Activated CD4-positive, alpha-beta T cell treated with anti-CD3 and anti-CD28 coated beads for 36 hours (primary cell): ENCODE measurements around the gene TIAM2. TPM values are rescaled to one million over a fixed set of nuclear protein-coding genes. Genes with fewer than 3 reads are reported as not detected.

Source experiments
- ATAC-seq: fragments of 200-7000 bp; cut with Tn5 transposase; one replicate; pipeline ENCODE4 v1.10.0; 2021; ENCODE audit warnings: mild to moderate bottlenecking, moderate library complexity
- CTCF ChIA-PET: fragments of 350-600 bp; sonication (Branson Sonifier 250); formaldehyde crosslinking; loops from one replicate; lab custom pipeline; 2021; ENCODE audit warnings: antibody characterized with exemption; lab: Charles Lee
- POLR2A ChIA-PET: fragments of 350-600 bp; sonication (Branson Sonifier 250); formaldehyde crosslinking; loops from one replicate; lab custom pipeline; 2021; ENCODE audit warnings: antibody characterized with exemption, inconsistent platforms; lab: Charles Lee
- DNase-seq: peaks from one replicate; pipeline ENCODE4 v3.0.0-alpha.2; 2020
- H3K27ac Mint-ChIP-seq: one replicate; pipeline ENCODE4 v1.8.0; 2021; ENCODE audit warnings: mixed read lengths
- H3K27me3 Mint-ChIP-seq: one replicate; pipeline ENCODE4 v1.8.0; 2021; ENCODE audit warnings: mixed read lengths
- H3K36me3 Mint-ChIP-seq: one replicate; pipeline ENCODE4 v1.8.0; 2021; ENCODE audit warnings: low read depth, mixed read lengths
- H3K4me1 Mint-ChIP-seq: one replicate; pipeline ENCODE4 v1.8.0; 2021; ENCODE audit warnings: mixed read lengths
- H3K4me3 Mint-ChIP-seq: one replicate; pipeline ENCODE4 v1.8.0; 2021; ENCODE audit warnings: mild to moderate bottlenecking, moderate library complexity, mixed read lengths
- H3K9me3 Mint-ChIP-seq: one replicate; pipeline ENCODE4 v1.8.0; 2021; ENCODE audit warnings: low read depth, mixed read lengths
- intact Hi-C, 2 experiments: fragments of 100-400 bp; cut with DNase I in 1 of 2; cut with micrococcal nuclease in 1 of 2; formaldehyde crosslinking; loops; one replicate each; pipeline versions ENCODE4 v1.14.2 to v1.15.1; 2022 to 2024; cut with DNase I, micrococcal nuclease
- total RNA-seq, 2 experiments: library from RNA; stranded (reverse); gene quantifications; one replicate each; pipeline ENCODE4 v1.2.3, GENCODE V29; 2021

TIAM2 gene
- total RNA-seq, 2 experiments from 2014 or later: 10.4 to 12.0 TPM

DNA sequence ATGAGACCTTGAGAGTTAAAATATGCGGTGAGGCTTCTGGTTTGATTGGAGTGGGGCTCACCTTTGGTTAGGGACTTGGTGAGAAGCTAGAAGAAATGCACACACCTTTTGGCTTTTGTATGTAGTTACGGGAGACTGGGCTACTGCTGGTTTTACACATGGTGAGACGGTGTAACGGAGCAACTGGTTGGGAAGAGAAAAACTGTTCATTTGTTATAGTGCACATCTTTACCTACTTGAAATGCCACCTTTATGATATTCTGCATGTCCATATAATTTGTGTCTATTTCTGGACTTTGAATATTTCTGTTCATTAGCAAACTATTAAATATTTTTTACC lies 31.6 kb downstream of the TIAM2 start:
- intact Hi-C loops: no loop called here
- CTCF ChIA-PET: no interaction called here
- H3K4me3 Mint-ChIP-seq: no peak overlapping the region
- POLR2A ChIA-PET: no interaction called here
- peaks cover 6% of the 10 kb centered on the region for H3K4me1 Mint-ChIP-seq
- DNase-seq: no peak
- H3K9me3 Mint-ChIP-seq: no peaks in the 10 kb centered on the region
- no peak overlapping the region for H3K27ac Mint-ChIP-seq
- H3K27me3 Mint-ChIP-seq: no peaks in the 10 kb centered on the region
- no peak for ATAC-seq
- H3K36me3 Mint-ChIP-seq: no peaks in the 10 kb centered on the region

DNA sequence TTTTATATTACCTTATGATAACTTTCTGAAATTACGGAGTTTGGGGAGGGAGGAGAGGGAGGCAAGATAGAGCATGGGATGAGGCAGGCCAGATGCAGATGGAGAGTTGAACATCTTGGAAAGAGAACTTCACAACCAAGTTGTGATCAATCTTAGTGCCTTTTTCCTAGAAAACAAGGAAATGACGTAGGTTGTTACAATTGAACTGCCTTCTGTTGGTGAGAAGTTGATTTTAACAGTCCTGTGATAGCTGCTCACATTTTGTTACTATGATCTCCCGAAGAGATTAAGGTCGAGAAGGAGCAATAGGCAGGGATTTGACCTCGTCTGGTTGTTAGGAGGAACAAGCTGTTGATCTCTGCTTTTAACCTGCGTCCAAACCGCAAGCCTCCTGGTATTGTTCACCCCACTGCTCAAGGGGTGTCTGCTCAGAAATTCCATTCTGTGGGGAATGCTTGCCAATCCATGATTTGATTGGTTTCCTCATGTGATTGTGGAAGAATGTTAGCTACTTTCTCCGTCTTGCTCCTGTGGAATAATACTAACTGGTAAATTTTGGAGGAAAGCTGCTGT lies 35.1 kb downstream of the TIAM2 start:
- CTCF ChIA-PET: interaction anchor here (1.7 kb wide), 1 partner anchor 19 kb away, joined by 6 read pairs; no protein-coding TSS in a partner anchor
- intact Hi-C loops: no loop called here
- H3K27ac Mint-ChIP-seq: no peak overlapping the region

DNA sequence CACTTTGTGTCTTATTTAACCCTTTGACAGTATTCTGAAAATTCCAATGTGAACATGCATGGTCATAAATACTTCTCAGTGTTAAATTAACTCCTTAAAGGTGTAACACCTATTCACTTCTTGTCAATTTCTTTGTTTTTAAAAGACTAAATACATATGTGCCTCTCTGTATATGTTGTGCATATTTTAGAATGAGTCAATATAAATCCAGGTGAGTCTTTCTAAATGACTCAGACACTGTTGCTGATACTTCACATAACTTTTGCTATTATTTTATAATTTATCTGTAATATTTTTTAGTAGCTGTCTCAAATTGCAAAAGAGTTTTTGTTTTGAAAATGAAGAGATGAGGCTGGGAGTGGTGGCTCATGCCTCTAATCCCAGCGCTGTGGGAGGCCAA lies 36.0 kb downstream of the TIAM2 start:
- Mint-ChIP-seq H3K4me3 (no peak overlapping the region), H3K27ac (no peak overlapping the region), H3K27me3 (peaks cover 5% of the 10 kb centered on the region)

More for the DNA sequence above, 35.1 kb downstream of the TIAM2 start:
- peaks cover 6% of the 10 kb centered on the region for H3K4me1 Mint-ChIP-seq
- no peaks in the 10 kb centered on the region for H3K36me3 Mint-ChIP-seq
- ATAC-seq (no peak), DNase-seq (no peak)
- POLR2A ChIA-PET: no interaction called here
- H3K4me3 Mint-ChIP-seq: no peak overlapping the region
- H3K9me3 Mint-ChIP-seq: no peaks in the 10 kb centered on the region
- peaks cover 5% of the 10 kb centered on the region for H3K27me3 Mint-ChIP-seq

DNA sequence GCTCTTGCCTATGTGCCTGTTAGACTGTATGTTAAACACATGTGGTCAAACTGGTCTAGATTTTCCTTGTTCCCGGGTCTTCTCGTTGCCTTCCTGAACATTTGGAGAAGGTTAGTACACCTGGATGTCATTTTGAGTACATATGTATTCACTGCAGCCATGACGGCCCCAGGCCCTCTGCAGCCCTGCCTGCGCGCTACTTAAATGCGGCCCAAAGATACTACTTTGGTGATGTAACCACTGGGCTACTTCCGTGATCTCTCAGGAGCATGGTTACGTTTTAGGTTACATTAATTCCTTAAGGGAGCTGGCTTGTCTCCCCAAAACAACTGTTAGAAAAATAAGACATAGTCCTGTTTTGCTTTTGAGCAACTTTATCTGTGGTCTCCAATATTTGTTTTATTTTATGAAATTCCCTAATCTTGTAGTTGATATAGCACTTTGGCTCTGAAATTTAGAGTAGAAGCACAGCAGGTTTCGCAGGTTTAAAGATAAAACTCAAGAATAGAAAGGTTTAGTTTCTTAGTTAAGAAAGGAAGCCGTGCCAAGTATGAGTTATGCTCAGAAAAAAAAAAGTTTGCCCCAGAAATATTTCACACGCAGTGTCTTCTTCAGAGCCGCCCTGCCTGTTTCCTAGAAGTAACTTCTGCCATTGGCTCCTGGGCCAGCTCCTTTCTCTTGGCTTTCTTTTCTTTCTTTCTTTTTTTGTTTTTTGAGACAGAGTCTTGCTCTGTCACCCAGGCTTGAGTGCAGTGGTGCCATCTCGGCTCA lies 38.1 kb downstream of the TIAM2 start:
- no peaks in the 10 kb centered on the region for H3K36me3 Mint-ChIP-seq
- peaks cover 2% of the 10 kb centered on the region for H3K4me1 Mint-ChIP-seq
- no peak overlapping the region for H3K27ac Mint-ChIP-seq
- ATAC-seq (no peak), DNase-seq (no peak)
- no peaks in the 10 kb centered on the region for H3K9me3 Mint-ChIP-seq
- intact Hi-C loops: no loop called here
- no peak overlapping the region for H3K4me3 Mint-ChIP-seq
- POLR2A ChIA-PET: no interaction called here
- CTCF ChIA-PET: no interaction called here
- H3K27me3 Mint-ChIP-seq: peaks cover 5% of the 10 kb centered on the region

More for the DNA sequence above, 36.0 kb downstream of the TIAM2 start:
- ATAC-seq: no peak
- intact Hi-C loops: no loop called here
- CTCF ChIA-PET: interaction anchor here (1.7 kb wide), 1 partner anchor 20 kb away, joined by 6 read pairs; no protein-coding TSS in a partner anchor
- Mint-ChIP-seq H3K4me1 (peaks cover 6% of the 10 kb centered on the region), H3K9me3 (no peaks in the 10 kb centered on the region), H3K36me3 (no peaks in the 10 kb centered on the region)
- POLR2A ChIA-PET: no interaction called here
- no peak for DNase-seq

DNA sequence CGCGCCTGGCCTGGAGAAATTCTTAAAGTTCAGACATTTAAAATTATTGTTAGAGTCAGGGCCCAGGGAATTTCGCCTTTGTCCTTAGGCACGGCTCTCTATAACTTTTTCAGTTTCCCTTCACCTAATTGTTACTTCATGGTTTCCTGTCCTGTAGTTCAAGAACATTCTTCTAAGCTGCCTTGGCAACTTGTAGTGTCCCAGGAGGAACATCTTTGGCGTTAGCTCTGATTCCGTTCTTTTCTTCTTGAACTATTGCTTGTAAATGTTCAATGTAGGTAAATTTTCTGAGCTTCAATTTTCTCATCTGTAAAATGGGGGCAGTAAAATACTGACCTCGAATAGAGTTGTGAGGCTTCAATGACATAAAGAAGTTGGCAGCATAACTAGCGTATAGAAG lies 41.8 kb downstream of the TIAM2 start:
- Mint-ChIP-seq H3K27me3 (peaks cover 5% of the 10 kb centered on the region), H3K9me3 (no peaks in the 10 kb centered on the region), H3K36me3 (no peaks in the 10 kb centered on the region), H3K4me1 (peaks cover 2% of the 10 kb centered on the region), H3K4me3 (no peak overlapping the region), H3K27ac (no peak overlapping the region)
- ChIA-PET CTCF (interaction anchor here (0.9 to 1.4 kb wide), 2 partner anchors 13 to 351 kb away, joined by 4 to 5 read pairs; no protein-coding TSS in a partner anchor), POLR2A (no interaction called here)
- DNase-seq (no peak), ATAC-seq (no peak)
- intact Hi-C loops: no loop called here

DNA sequence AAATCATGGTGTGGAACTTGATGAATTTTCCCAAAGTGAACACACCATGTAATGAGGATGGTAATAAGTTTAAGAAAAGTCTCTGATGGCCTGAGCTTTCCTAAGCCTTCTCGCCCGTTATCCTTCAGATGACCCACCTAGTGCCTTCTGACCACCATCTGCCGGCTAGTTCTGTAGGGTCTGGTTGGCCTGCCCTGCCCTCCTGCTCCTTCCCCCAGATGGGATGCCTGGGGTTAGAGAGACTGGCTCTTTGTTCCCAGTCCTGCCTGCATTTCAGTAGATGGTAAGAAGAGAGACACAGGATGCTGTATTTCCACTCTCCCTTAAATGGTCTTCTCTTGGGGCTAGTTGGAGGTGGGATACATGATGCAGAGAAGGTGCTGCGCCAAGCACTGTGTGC lies 43.0 kb downstream of the TIAM2 start:
- Mint-ChIP-seq H3K4me3 (no peak overlapping the region), H3K9me3 (no peaks in the 10 kb centered on the region), H3K4me1 (peaks cover 2% of the 10 kb centered on the region), H3K27me3 (peaks cover 2% of the 10 kb centered on the region), H3K36me3 (no peaks in the 10 kb centered on the region), H3K27ac (no peak overlapping the region)
- ChIA-PET POLR2A (no interaction called here), CTCF (no interaction called here)
- DNase-seq (no peak), ATAC-seq (no peak)
- intact Hi-C loops: no loop called here

DNA sequence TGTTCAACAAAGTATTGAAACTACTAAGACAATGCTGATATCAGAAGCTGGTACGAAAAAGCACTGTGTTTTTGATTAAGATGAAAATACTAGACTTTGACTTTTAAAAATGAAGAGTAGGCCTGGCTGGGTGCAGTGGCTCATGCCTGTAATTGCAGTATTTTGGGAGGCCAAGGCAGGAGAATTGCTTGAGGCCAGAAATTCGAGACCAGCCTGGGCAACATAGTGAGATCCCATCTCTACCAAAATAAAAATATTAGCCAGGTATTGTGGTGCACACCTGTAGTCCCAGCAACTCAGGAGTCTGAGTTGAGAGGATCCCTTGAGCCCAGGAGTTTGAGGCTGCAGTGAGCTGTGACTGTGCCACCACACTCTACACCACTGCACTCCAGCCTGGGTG lies 43.4 kb downstream of the TIAM2 start:
- POLR2A ChIA-PET: no interaction called here

DNA sequence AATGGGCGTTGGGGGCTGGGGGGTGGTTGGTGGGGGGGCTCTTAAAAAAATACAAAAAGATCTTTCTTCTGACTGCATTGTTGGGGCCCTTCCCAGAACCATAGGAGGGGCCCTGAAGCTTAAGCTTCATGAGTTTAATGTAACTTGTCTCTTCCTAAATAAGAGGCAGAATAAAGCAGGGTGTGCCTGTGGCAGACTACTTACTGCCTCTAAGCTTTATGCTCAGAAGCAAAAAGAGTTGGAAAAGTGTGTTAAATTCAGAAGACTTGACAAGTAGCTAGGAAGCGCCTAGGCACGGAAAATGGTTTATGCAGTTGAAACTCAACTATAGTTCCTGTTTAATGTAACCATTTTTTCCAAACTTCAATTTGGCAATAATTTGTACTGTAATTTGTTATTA lies 44.5 kb downstream of the TIAM2 start:
- H3K4me3 Mint-ChIP-seq: no peak overlapping the region
- ChIA-PET CTCF (interaction anchor here (2.3 kb wide), 1 partner anchor 11 kb away, joined by 7 read pairs; no protein-coding TSS in a partner anchor), POLR2A (no interaction called here)
- no peak for DNase-seq
- H3K9me3 Mint-ChIP-seq: no peaks in the 10 kb centered on the region
- peaks cover 2% of the 10 kb centered on the region for H3K4me1 Mint-ChIP-seq
- H3K27me3 Mint-ChIP-seq: no peaks in the 10 kb centered on the region
- no peaks in the 10 kb centered on the region for H3K36me3 Mint-ChIP-seq
- no peak for ATAC-seq
- H3K27ac Mint-ChIP-seq: no peak overlapping the region
- intact Hi-C loops: no loop called here

More for the DNA sequence above, 43.4 kb downstream of the TIAM2 start:
- no peak for DNase-seq
- Mint-ChIP-seq H3K36me3 (no peaks in the 10 kb centered on the region), H3K9me3 (no peaks in the 10 kb centered on the region), H3K27me3 (peaks cover 2% of the 10 kb centered on the region), H3K27ac (no peak overlapping the region), H3K4me3 (no peak overlapping the region), H3K4me1 (peaks cover 2% of the 10 kb centered on the region)
- intact Hi-C loops: no loop called here
- no peak for ATAC-seq
- CTCF ChIA-PET: no interaction called here

DNA sequence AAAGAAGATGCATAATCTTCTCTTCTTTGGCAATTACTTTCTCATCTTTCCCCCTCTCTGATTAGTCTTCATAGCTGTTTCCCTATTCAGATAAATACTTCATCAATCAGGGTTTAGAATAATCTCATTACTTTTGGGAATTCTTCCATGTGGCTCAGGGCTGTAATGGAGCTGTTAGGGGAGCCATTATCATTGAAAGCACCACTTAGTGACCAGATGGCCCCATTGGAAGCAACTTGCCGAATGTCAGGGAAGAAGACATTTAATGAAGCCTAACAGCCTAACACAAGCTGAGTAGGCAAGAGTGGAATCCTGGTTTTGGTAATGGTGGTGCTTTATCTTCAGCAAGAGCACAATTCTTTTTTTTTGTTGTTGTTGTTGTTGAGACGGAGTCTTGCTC lies 45.0 kb downstream of the TIAM2 start:
- no peaks in the 10 kb centered on the region for H3K27me3 Mint-ChIP-seq
- no peak overlapping the region for H3K27ac Mint-ChIP-seq
- no peaks in the 10 kb centered on the region for H3K36me3 Mint-ChIP-seq
- H3K4me3 Mint-ChIP-seq: no peak overlapping the region
- intact Hi-C loops: no loop called here
- CTCF ChIA-PET: interaction anchor here (0.9 to 2.3 kb wide), 2 partner anchors 10 to 112 kb away, joined by 4 to 7 read pairs; no protein-coding TSS in a partner anchor
- no peaks in the 10 kb centered on the region for H3K9me3 Mint-ChIP-seq
- POLR2A ChIA-PET: no interaction called here
- peaks cover 3% of the 10 kb centered on the region for H3K4me1 Mint-ChIP-seq
- DNase-seq (no peak), ATAC-seq (no peak)

DNA sequence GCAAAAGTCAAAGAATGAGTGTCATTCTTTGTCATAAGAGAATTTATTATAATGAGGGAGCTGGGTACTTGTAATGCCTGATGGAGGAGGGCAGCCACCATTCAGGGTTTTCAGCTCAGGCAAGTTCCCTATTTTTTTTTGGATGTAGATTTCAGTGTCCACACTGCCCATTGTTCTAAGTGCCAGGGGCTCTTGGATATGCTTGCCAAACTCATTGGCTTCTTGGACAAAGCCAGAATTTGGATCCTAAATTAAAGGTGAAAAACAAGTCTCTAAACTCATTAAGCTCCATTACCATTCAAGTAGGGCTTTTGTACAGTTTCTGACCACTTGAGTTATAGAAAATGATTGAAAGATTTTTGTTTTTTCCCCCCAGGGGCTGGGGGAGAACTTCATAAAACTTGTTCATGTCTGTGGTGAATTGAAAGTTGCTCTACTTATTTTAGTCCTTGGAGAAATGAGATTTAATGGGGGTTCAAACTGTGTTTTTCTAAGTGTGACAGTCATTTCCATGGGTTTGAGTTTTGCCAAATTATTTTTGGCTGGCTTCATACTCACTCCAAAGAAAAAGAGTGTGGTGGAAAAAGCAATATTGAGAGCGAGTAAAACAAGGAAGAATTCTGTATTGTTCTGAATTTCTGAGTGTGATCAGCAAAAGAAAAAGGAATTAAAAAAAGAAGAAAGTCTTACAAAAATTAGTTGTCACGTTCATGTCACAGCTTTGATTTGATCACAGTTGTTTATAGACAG lies 46.0 kb downstream of the TIAM2 start:
- DNase-seq: no peak
- no peak overlapping the region for H3K4me3 Mint-ChIP-seq
- ChIA-PET POLR2A (interaction anchor here (0.6 kb wide), 1 partner anchor 20 kb away, joined by 4 read pairs; no protein-coding TSS in a partner anchor), CTCF (interaction anchor here (0.9 to 2.3 kb wide), 2 partner anchors 9 to 113 kb away, joined by 4 to 7 read pairs; no protein-coding TSS in a partner anchor)
- no peak overlapping the region for H3K27ac Mint-ChIP-seq
- H3K4me1 Mint-ChIP-seq: peaks cover 3% of the 10 kb centered on the region
- H3K9me3 Mint-ChIP-seq: no peaks in the 10 kb centered on the region
- H3K27me3 Mint-ChIP-seq: no peaks in the 10 kb centered on the region
- no peaks in the 10 kb centered on the region for H3K36me3 Mint-ChIP-seq
- ATAC-seq: no peak
- intact Hi-C loops: no loop called here

DNA sequence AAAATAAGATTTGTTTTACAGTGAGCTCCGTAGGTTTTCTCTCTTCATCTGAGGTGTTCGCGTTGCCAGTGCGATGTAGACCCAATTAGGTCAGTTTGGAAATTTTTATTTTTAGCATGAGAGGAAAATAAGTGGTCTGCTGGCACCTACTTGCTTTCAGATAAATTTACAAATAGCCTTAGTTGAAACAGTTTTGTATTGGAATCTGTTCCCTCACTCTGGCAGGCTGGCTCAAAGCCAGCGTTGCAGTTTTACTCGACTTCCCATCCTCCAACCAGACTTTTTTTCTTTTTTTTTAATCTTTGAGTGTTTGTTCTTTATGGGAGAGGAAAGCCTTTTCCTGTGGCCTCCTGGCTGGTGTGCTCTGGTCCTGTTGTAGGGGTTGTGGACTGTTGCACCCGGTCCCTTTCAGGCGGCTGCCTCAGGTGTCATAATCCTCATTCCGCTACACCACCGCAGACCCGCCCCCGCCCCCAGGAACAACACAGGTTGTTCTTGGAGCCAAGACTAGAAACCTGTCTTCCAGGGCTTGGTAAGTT lies 46.7 kb downstream of the TIAM2 start:
- H3K27me3 Mint-ChIP-seq: no peaks in the 10 kb centered on the region
- POLR2A ChIA-PET: no interaction called here
- no peak for ATAC-seq
- intact Hi-C loops: no loop called here
- no peaks in the 10 kb centered on the region for H3K36me3 Mint-ChIP-seq
- H3K4me3 Mint-ChIP-seq: no peak overlapping the region
- CTCF ChIA-PET: interaction anchor here (0.9 to 2.3 kb wide), 2 partner anchors 9 to 114 kb away, joined by 3 to 7 read pairs; no protein-coding TSS in a partner anchor
- peaks cover 3% of the 10 kb centered on the region for H3K4me1 Mint-ChIP-seq
- H3K27ac Mint-ChIP-seq: no peak overlapping the region
- DNase-seq: no peak
- H3K9me3 Mint-ChIP-seq: no peaks in the 10 kb centered on the region
